Measurements from ENCODE around the gene GMPR2.

GMPR2 gene

DNA sequence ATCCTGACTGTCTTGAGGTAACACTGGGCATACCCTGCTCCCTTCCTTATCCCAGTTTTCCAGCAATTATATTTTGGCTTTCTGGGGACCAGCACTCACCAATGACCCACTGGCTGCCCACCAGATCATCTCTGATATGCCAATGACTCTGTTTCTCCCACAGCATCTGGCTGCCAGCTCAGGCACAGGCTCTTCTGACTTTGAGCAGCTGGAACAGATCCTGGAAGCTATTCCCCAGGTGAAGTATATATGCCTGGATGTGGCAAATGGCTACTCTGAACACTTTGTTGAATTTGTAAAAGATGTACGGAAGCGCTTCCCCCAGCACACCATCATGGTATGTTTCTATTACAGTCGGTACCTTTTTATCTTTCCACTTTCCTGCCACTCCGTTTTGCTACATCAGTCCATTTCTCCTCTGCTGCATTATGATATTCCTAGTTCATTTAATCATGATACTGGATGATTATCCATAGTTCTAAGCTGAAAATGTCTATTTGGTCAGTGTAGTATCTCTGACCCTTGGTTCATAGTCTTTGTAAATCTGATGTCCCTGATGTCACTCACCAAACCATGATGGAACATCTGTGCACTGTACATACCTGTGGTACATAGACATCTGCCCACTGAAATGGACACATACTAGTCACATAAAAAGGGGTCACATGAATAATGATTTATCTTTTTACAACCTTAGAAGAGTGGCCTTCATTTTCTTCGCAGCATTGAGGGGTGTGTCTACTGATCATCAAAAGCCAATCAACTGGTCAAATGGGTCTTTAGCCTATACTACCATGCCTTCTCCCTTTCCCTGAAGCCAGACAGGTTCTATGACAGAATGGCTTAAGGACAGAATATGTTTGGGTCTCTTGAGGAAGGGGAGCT, 3.3 kb downstream of the GMPR2 start:
- Histone ChIP-seq H3K27me3 (no peaks in the 10 kb centered on the region), H3K36me3 (peaks cover 71% of the 10 kb centered on the region), H3K27ac (peak overlapping the region; percentile 41), H3K4me1 (ENCODE audit: control insufficient read depth in 1 of 2, insufficient read depth in 1 of 2, low read depth in 1 of 2, low read length in 1 of 2) (peaks cover 60 to 66% of the 10 kb centered on the region in 2 experiments), H3K9me3 (no peaks in the 10 kb centered on the region), H3K4me3 (ENCODE audit: low read depth in 1 of 2, low read length in 1 of 2) (no peak overlapping the region)
- TF ChIP-seq CTCF (IDR thresholded peaks at IDR 0.05): no peak

DNA sequence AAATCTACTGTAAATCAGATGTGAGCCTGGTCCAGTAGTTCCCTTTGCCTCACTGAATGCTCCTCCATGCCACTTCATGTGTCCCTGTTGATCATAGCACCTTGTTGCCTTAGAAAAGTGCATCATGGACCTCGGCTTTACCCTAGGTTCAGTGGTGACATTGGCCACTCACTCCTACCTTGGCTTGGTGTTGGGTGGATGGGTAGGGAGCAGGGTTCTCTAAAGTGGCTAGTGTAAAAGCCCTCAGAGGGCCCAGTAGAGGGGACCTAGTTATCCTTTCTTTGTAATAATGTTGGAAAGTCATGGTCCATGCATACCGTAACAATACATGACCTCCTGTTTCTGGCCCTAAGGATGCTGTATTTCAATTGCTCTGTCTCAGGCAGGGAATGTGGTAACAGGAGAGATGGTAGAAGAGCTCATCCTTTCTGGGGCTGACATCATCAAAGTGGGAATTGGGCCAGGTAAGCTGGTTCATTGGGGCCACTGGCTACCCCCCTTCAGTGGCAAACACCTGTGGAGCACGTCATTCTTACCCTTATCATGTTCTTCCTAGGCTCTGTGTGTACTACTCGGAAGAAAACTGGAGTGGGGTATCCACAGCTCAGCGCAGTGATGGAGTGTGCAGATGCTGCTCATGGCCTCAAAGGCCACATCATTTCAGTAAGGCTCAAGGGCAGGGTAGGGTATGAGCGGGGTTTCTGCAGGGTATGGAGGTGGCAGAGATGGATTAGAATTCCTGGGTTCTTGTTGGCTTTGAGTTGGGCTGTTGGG, 4.1 kb downstream of the GMPR2 start:
- H3K27ac ChIP-seq: peak overlapping the region; percentile 41
- no peaks in the 10 kb centered on the region for H3K27me3 ChIP-seq
- H3K4me3 ChIP-seq (ENCODE audit: low read depth in 1 of 2, low read length in 1 of 2): no peak overlapping the region
- peaks cover 60 to 66% of the 10 kb centered on the region in 2 experiments for H3K4me1 ChIP-seq (ENCODE audit: control insufficient read depth in 1 of 2, insufficient read depth in 1 of 2, low read depth in 1 of 2, low read length in 1 of 2)
- no peaks in the 10 kb centered on the region for H3K9me3 ChIP-seq
- TF ChIP-seq CTCF (IDR thresholded peaks at IDR 0.05): no peak
- H3K36me3 ChIP-seq: peaks cover 73% of the 10 kb centered on the region

- Histone ChIP-seq H3K27ac (peak overlapping the region; percentile 100), H3K36me3 (peaks cover 73% of the 10 kb centered on the region), H3K4me3 (ENCODE audit: low read depth in 1 of 2, low read length in 1 of 2) (no peak overlapping the region), H3K4me1 (ENCODE audit: control insufficient read depth in 1 of 2, insufficient read depth in 1 of 2, low read depth in 1 of 2, low read length in 1 of 2) (peaks cover 60 to 65% of the 10 kb centered on the region in 2 experiments), H3K9me3 (no peaks in the 10 kb centered on the region), H3K27me3 (no peaks in the 10 kb centered on the region)
- TF ChIP-seq CTCF (IDR thresholded peaks at IDR 0.05): no peak
These were observed 4.8 kb downstream of the GMPR2 start for GRCh38 chr14:24237463-24237955.

DNA sequence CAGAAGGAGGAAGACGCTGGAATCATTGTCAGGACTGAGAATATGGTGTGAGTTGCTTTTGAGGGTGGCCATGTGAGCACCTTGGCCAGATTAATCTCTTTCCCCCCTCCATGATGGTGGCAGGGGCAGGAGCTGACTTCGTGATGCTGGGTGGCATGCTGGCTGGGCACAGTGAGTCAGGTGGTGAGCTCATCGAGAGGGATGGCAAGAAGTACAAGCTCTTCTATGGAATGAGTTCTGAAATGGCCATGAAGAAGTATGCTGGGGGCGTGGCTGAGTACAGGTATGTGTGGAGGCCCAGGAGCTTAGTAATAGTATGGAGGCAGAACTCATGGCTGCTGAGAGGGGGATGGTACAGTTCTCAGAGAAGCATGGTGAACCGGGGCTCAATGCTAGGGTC, 5.4 kb downstream of the GMPR2 start:
- Histone ChIP-seq H3K4me3 (ENCODE audit: low read depth in 1 of 2, low read length in 1 of 2) (no peak overlapping the region), H3K36me3 (peaks cover 73% of the 10 kb centered on the region), H3K4me1 (ENCODE audit: control insufficient read depth in 1 of 2, insufficient read depth in 1 of 2, low read depth in 1 of 2, low read length in 1 of 2) (peaks cover 56 to 64% of the 10 kb centered on the region in 2 experiments), H3K9me3 (no peaks in the 10 kb centered on the region), H3K27me3 (no peaks in the 10 kb centered on the region), H3K27ac (peak overlapping the region; percentile 100)
- no peak for TF ChIP-seq CTCF (IDR thresholded peaks at IDR 0.05)

- TF ChIP-seq CTCF (IDR thresholded peaks at IDR 0.05): no peak
- Histone ChIP-seq H3K36me3 (peaks cover 73% of the 10 kb centered on the region), H3K27ac (peak overlapping the region; percentile 100), H3K27me3 (no peaks in the 10 kb centered on the region), H3K4me1 (ENCODE audit: control insufficient read depth in 1 of 2, insufficient read depth in 1 of 2, low read depth in 1 of 2, low read length in 1 of 2) (peaks cover 55 to 64% of the 10 kb centered on the region in 2 experiments), H3K9me3 (no peaks in the 10 kb centered on the region), H3K4me3 (ENCODE audit: low read depth in 1 of 2, low read length in 1 of 2) (no peak overlapping the region)
These were observed 5.9 kb downstream of the GMPR2 start for GRCh38 chr14:24238527-24239037.

Measured in neutrophil (primary cell).